ENCODE results near the gene GPR87. TPM values are rescaled to one million over a fixed set of nuclear protein-coding genes. Genes with fewer than 3 reads are reported as not detected.

The GPR87 gene
- total RNA-seq, 4 donors from 2014 or later, result 14.7 to 44.3 (median 30.9) TPM

GRCh38 chr3:151305775-151306151 lies 10.9 kb downstream of the GPR87 start:
- Histone ChIP-seq H3K27ac (peak overlapping the region; percentile 84), H3K4me1 (peaks cover 49% of the 10 kb centered on the region), H3K36me3 (no peaks in the 10 kb centered on the region), H3K4me3 (no peak overlapping the region), H3K9me3 (no peaks in the 10 kb centered on the region), H3K27me3 (no peaks in the 10 kb centered on the region)
- 71% methylated on average over 4 of the region's 4 CpGs for WGBS
- no peak for DNase-seq (ENCODE audit: low spot score in 2 of 2)
- TF ChIP-seq POLR2AphosphoS5 (IDR thresholded peaks at IDR 0.05) (no peak), POLR2A (IDR thresholded peaks at IDR 0.05) (no peak), EP300 (IDR thresholded peaks at IDR 0.05) (no peak), CTCF (IDR thresholded peaks at IDR 0.05) (no peak)

DNA sequence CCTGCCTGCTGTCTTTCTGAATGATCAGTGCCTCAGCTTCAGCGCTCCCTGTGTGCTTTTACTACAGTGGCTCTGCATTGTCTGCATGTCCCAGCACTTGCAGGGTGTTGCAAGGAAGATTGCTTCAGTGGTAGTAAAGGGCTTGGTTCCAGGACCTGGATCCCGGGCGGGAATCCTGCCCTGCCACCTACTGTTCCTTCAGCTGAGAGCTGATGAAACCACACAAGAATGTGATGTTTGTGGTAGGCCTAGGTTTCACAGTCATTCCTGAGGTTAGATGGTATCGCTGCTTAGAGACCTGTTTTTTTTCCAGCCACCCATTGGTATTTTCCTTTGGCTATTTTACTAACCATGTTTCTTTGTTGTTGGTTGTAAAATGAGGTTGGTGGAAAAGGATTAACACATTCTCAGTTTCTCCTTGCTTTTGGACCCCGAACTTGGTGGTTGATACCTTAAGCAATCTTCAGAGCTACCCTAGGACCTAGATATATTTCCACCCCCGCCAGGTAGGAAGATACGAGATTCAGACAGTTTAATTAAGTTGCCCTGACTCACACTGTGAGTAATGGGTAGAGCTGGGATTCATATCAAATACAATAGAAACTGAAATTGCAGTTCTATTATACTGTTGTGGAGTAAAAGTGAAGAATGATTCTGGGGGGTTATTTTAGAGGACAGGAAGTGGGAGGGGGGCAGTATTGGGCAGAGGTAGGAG lies 11.4 kb downstream of the GPR87 start:
- TF ChIP-seq POLR2AphosphoS5 (IDR thresholded peaks at IDR 0.05) (peak in 2 of 3 donors; percentile 35 to 78), POLR2A (IDR thresholded peaks at IDR 0.05) (no peak), CTCF (IDR thresholded peaks at IDR 0.05) (peak in 1 of 2 donors; percentile 28)
- no peaks in the 10 kb centered on the region for H3K9me3 ChIP-seq
- 37% methylated on average over 7 of the region's 7 CpGs for WGBS
- no peaks in the 10 kb centered on the region for H3K36me3 ChIP-seq
- peaks cover 49% of the 10 kb centered on the region for H3K4me1 ChIP-seq
- no peaks in the 10 kb centered on the region for H3K27me3 ChIP-seq
- DNase-seq (ENCODE audit: low spot score in 2 of 2), result peak in 1 of 2 donors; percentile 85
- H3K4me3 ChIP-seq, result no peak overlapping the region
- peak overlapping the region; percentile 84 for H3K27ac ChIP-seq

DNA sequence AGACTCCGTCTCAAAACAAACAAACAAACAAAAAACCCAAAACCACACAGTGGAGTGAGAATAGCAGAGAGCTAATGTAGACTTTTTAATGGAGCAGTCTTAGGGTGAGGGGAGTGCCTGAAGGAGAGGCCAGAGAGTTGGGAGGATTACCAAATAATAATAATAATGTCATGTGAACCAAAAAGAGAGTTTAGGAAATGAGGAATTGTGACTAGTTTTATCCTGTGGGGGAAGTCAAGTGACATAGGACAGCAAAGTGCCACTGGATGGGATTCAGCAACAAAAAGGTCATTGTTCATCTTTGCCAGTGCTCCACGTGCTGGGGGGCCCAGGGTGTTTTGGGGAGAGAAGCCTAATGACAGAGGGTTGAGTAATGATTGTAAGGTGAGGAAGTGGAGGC lies 12.9 kb downstream of the GPR87 start:
- TF ChIP-seq POLR2A (IDR thresholded peaks at IDR 0.05) (no peak), CTCF (IDR thresholded peaks at IDR 0.05) (no peak), EP300 (IDR thresholded peaks at IDR 0.05) (no peak), POLR2AphosphoS5 (IDR thresholded peaks at IDR 0.05) (no peak)
- no peaks in the 10 kb centered on the region for H3K27me3 ChIP-seq
- 72% methylated on average over 2 of the region's 2 CpGs for WGBS
- H3K36me3 ChIP-seq, result no peaks in the 10 kb centered on the region
- H3K9me3 ChIP-seq, result no peaks in the 10 kb centered on the region
- peak overlapping the region; percentile 84 for H3K27ac ChIP-seq
- H3K4me3 ChIP-seq, result no peak overlapping the region
- H3K4me1 ChIP-seq, result peaks cover 48% of the 10 kb centered on the region
- no peak for DNase-seq (ENCODE audit: low spot score in 2 of 2)

DNA sequence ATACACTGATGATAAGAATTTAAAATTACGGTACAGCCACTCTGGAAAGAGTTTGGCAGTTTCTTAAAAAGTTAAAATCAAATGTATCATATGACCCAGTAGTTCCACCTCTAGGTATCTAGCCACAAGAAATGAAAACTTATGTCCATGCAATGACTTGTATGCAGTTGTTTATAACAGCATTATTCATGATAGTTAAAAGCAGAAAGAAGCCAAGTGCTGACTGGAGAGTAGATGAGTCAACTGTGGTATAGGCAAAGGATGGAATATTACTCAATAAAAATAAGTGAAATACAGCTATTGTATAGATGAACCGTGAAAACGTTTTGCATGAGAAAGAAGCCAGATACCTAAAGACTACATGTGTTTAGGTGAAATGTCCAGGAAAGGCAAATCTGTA lies 14.8 kb downstream of the GPR87 start:
- no peak for TF ChIP-seq POLR2AphosphoS5 (IDR thresholded peaks at IDR 0.05)
- no peak for TF ChIP-seq EP300 (IDR thresholded peaks at IDR 0.05)
- no peak for TF ChIP-seq POLR2A (IDR thresholded peaks at IDR 0.05)
- peaks cover 32% of the 10 kb centered on the region for H3K4me1 ChIP-seq
- H3K9me3 ChIP-seq, result no peaks in the 10 kb centered on the region
- no peaks in the 10 kb centered on the region for H3K36me3 ChIP-seq
- no peak for DNase-seq (ENCODE audit: low spot score in 2 of 2)
- no peaks in the 10 kb centered on the region for H3K27me3 ChIP-seq
- H3K4me3 ChIP-seq, result no peak overlapping the region
- H3K27ac ChIP-seq, result no peak overlapping the region
- WGBS, result 58% methylated on average over 3 of the region's 3 CpGs

DNA sequence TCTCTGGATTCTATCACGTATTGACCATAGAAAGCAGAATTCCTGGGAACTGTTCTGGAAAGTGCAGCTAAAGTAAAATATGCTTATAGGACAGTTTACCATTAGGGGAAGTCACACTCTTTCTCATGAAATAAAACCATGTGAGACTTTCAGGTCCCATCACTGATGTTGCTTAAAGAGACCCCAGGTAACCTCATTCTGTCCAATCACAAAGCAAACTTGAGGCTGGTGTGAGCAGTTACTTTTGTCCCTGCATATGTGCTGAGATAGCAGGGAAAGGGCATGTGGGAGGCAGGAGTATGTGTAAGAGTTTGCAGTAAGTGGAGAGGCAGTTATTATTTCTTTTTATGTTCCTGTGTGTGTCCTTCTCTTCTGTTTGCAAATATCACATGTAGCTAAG lies 16.1 kb downstream of the GPR87 start:
- H3K9me3 ChIP-seq, result no peaks in the 10 kb centered on the region
- no peak overlapping the region for H3K4me3 ChIP-seq
- no peaks in the 10 kb centered on the region for H3K27me3 ChIP-seq
- WGBS, result 81% methylated on average over 1 of the region's 1 CpG
- no peak overlapping the region for H3K27ac ChIP-seq
- no peak for TF ChIP-seq CTCF (IDR thresholded peaks at IDR 0.05)
- TF ChIP-seq POLR2A (IDR thresholded peaks at IDR 0.05), result no peak
- no peak for TF ChIP-seq EP300 (IDR thresholded peaks at IDR 0.05)
- no peak for TF ChIP-seq POLR2AphosphoS5 (IDR thresholded peaks at IDR 0.05)
- H3K36me3 ChIP-seq, result no peaks in the 10 kb centered on the region
- no peak for DNase-seq (ENCODE audit: low spot score in 2 of 2)
- H3K4me1 ChIP-seq, result peaks cover 19% of the 10 kb centered on the region
